Endothelial cell of umbilical vein (primary cell): ENCODE measurements around the gene ETV3L. TPM values are rescaled to one million over a fixed set of nuclear protein-coding genes. Genes with fewer than 3 reads are reported as not detected.

Experiments used
- BruUV-seq: library from RNA; stranded (reverse); fragments of 400-500 nt; replicated peaks from 2 replicates; lab custom pipeline; 2021; lab: Mats Ljungman, UMichigan
- CTCF ChIA-PET: fragments of 300-600, 350-600 bp; sonication (Branson Sonifier 250); formaldehyde crosslinking; loops from one replicate; lab custom pipeline; 2021; ENCODE audit warnings: antibody characterized with exemption, inconsistent platforms; lab: Charles Lee
- POLR2A ChIA-PET: fragments of 300-600, 350-600 bp; sonication (Branson Sonifier 250); formaldehyde crosslinking; loops from one replicate; lab custom pipeline; 2021; ENCODE audit warnings: antibody characterized with exemption, inconsistent platforms; lab: Charles Lee
- DNase-seq: peaks from one replicate; pipeline ENCODE4 v3.0.0-alpha.2; 2011; ENCODE audit warnings: low read depth, low spot score
- FAIRE-seq: peaks from 2 replicates; lab custom pipeline; 2011; peaks lifted over from hg19 to GRCh38; lab: Jason Lieb, UNC
- H2AFZ ChIP-seq: 2 replicates; pipeline ENCODE4 v1.6.0; 2012; ENCODE audit warnings: low read depth, low read length, control low read depth, inconsistent platforms
- H3K27ac ChIP-seq: 2 replicates; pipeline ENCODE4 v1.5.1; 2011; ENCODE audit warnings: low read depth, mild to moderate bottlenecking, control low read depth, low read length, moderate library complexity; ENCODE audit not compliant: insufficient read depth
- H3K27me3 ChIP-seq, 2 experiments: 2 replicates each; pipeline versions ENCODE4 v1.6.0 to v1.6.1; 2011; ENCODE audit warnings: low read length in 2 of 2, mixed read lengths in 1 of 2; ENCODE audit not compliant: control insufficient read depth in 2 of 2, insufficient read depth in 2 of 2
- H3K36me3 ChIP-seq, 2 experiments: 2 replicates in 1 of 2; 3 replicates in 1 of 2; pipeline ENCODE4 v1.5.1; 2011; ENCODE audit warnings: low read length in 2 of 2, mild to moderate bottlenecking in 1 of 2, moderate library complexity in 1 of 2; ENCODE audit not compliant: control insufficient read depth in 2 of 2, insufficient read depth in 2 of 2; ENCODE audit errors: extremely low read depth in 1 of 2
- H3K4me1 ChIP-seq: 3 replicates; pipeline ENCODE4 v1.5.1; 2011; ENCODE audit warnings: mild to moderate bottlenecking, low read length; ENCODE audit not compliant: control insufficient read depth, insufficient read depth; ENCODE audit errors: extremely low read depth
- H3K4me2 ChIP-seq: 2 replicates; pipeline ENCODE4 v1.6.1; 2011; ENCODE audit warnings: low read length, control low read depth, mixed read lengths; ENCODE audit not compliant: insufficient read depth
- H3K4me3 ChIP-seq, 3 experiments: fragments of 200-600 bp in 1 of 3; sonication (generic), shearing (Covaris generic) in 1 of 3; replicated peaks in 1 of 3; 2 replicates each; pipeline ENCODE4 v1.5.1; 2011 to 2016; ENCODE audit warnings: control low read depth in 3 of 3, low read length in 3 of 3, mild to moderate bottlenecking in 2 of 3, inconsistent platforms in 1 of 3, low read depth in 1 of 3, moderate library complexity in 1 of 3; ENCODE audit not compliant: insufficient read depth in 1 of 3
- H3K79me2 ChIP-seq: 2 replicates; pipeline ENCODE4 v1.6.0; 2012; ENCODE audit warnings: low read length, inconsistent platforms; ENCODE audit not compliant: control insufficient read depth, insufficient read depth
- H3K9ac ChIP-seq: replicated peaks from 2 replicates; pipeline ENCODE3; 2011; ENCODE audit warnings: low read length, control low read depth; ENCODE audit not compliant: insufficient read depth; ENCODE audit errors: extremely low read depth
- H3K9me1 ChIP-seq: replicated peaks from 3 replicates; pipeline ENCODE4 v1.6.0; 2011; ENCODE audit warnings: mild to moderate bottlenecking, low read length; ENCODE audit not compliant: control insufficient read depth, insufficient read depth; ENCODE audit errors: extremely low read depth
- H3K9me3 ChIP-seq: replicated peaks from 2 replicates; pipeline ENCODE4 v1.5.1; 2012; ENCODE audit warnings: low read length, inconsistent platforms; ENCODE audit not compliant: control insufficient read depth, insufficient read depth
- H4K20me1 ChIP-seq: replicated peaks from 2 replicates; pipeline ENCODE3; 2011; ENCODE audit warnings: mild to moderate bottlenecking, low read length; ENCODE audit not compliant: control insufficient read depth, insufficient read depth; ENCODE audit errors: extremely low read depth
- EZH2 ChIP-seq: IDR thresholded peaks from 2 replicates; pipeline ENCODE4 v1.6.1; 2012; ENCODE audit warnings: borderline replicate concordance, low read depth, mild to moderate bottlenecking, moderate library complexity, low read length, inconsistent platforms; ENCODE audit not compliant: severe bottlenecking
- FOS ChIP-seq: IDR thresholded peaks from 2 replicates; pipeline ENCODE4 v1.6.1; 2011; ENCODE audit warnings: mild to moderate bottlenecking, low read length, moderate library complexity, borderline replicate concordance; ENCODE audit not compliant: insufficient read depth
- GATA2 ChIP-seq: IDR thresholded peaks from 2 replicates; pipeline ENCODE4 v1.7.0; 2011; ENCODE audit warnings: low read depth, mild to moderate bottlenecking, moderate library complexity, mixed read lengths, low read length; ENCODE audit not compliant: insufficient read length, insufficient read depth
- JUN ChIP-seq: IDR thresholded peaks from 2 replicates; pipeline ENCODE4 v1.6.1; 2011; ENCODE audit warnings: borderline replicate concordance, low read depth; ENCODE audit not compliant: insufficient read length, insufficient read depth
- MYC ChIP-seq: IDR thresholded peaks from one replicate; pipeline ENCODE4 v1.6.1; 2011; ENCODE audit warnings: mild to moderate bottlenecking, low read depth, low read length
- POLR2A ChIP-seq: IDR thresholded peaks from 2 replicates; pipeline ENCODE4 v1.6.1; 2012; ENCODE audit warnings: low read depth, mild to moderate bottlenecking, control low read depth, low read length
- POLR2AphosphoS5 ChIP-seq: IDR thresholded peaks from 2 replicates; pipeline ENCODE4 v1.6.1; 2012; ENCODE audit warnings: low read depth, mild to moderate bottlenecking, control low read depth, low read length, moderate library complexity; ENCODE audit not compliant: insufficient read depth
- dilution Hi-C: fragments of 300-500 bp; cut with MboI; formaldehyde crosslinking; loops from one replicate; pipeline ENCODE4 v1.15.0; 2019; ENCODE audit warnings: low sequenced_read_pairs; ENCODE audit not compliant: extremely low pct_ligation_motif_present
- intact Hi-C: fragments of 100-400 bp; cut with micrococcal nuclease; formaldehyde crosslinking; loops from one replicate; pipeline ENCODE4 v1.10.0; 2022
- polyA plus RNA-seq, 4 experiments: library from polyadenylated mRNA; depleted of rRNA in 3 of 4; stranded (reverse) in 3 of 4; unstranded in 1 of 4; fragments of >200 nt; gene quantifications; 2 replicates each; pipeline versions ENCODE4 v1.2.1 to v1.2.3, GENCODE V29; 2011 to 2012; ENCODE audit warnings: missing spikeins in 1 of 4
- total RNA-seq: library from RNA; stranded (reverse); gene quantifications from 2 replicates; pipeline ENCODE4 v1.2.3, GENCODE V29; 2021
- TF ChIP-seq, protein P1 (sequence below), 2 donors: IDR thresholded peaks; 1 replicate in 1 of 2; 2 replicates in 1 of 2; pipeline ENCODE4 v1.5.1; 2011; ENCODE audit warnings: low read length in 2 of 2, mild to moderate bottlenecking in 2 of 2, moderate library complexity in 2 of 2, control low read depth in 1 of 2, inconsistent platforms in 1 of 2, low read depth in 1 of 2; ENCODE audit not compliant: insufficient read depth in 1 of 2; ENCODE audit errors: extremely low read depth in 1 of 2
- TF ChIP-seq, protein P2 (sequence below): IDR thresholded peaks from 2 replicates; pipeline ENCODE4 v1.6.1; 2011; ENCODE audit not compliant: insufficient read depth, insufficient read length

The ETV3L gene
- total and polyA plus RNA-seq, 2 donors (not counting 3 experiments of a cell fraction or from before 2014, with no cell fraction given) = not detected

DNA sequence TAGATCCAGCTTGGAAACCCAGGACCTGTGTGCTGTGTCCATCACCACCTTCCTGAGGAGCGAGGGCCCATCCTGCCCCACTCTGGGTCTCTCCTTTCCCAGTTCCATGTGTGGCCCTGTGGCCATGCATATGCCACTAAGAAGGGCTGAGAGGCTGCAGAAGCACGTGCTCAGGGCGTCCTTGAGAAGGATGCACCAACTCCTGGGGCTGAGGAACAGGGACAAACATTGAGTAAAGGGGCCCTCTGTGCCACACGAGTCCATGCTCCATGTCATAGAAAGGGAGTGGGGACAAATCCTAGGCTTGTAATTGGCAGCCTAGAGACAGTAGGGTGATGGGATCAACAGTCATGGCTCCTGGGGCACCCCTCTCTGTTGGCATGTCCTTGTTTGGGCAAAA lies 8.4 kb downstream of the ETV3L start:
- dilution Hi-C loops (no loop called here), intact Hi-C loops (no loop called here)
- H3K9me1 ChIP-seq = no peaks in the 10 kb centered on the region
- no peaks in the 10 kb centered on the region for H3K4me1 ChIP-seq
- TF ChIP-seq EZH2 (no peak), POLR2AphosphoS5 (no peak), FOS (no peak), GATA2 (no peak), JUN (no peak), POLR2A (no peak), MYC (no peak)
- TF ChIP-seq, protein P1, sequence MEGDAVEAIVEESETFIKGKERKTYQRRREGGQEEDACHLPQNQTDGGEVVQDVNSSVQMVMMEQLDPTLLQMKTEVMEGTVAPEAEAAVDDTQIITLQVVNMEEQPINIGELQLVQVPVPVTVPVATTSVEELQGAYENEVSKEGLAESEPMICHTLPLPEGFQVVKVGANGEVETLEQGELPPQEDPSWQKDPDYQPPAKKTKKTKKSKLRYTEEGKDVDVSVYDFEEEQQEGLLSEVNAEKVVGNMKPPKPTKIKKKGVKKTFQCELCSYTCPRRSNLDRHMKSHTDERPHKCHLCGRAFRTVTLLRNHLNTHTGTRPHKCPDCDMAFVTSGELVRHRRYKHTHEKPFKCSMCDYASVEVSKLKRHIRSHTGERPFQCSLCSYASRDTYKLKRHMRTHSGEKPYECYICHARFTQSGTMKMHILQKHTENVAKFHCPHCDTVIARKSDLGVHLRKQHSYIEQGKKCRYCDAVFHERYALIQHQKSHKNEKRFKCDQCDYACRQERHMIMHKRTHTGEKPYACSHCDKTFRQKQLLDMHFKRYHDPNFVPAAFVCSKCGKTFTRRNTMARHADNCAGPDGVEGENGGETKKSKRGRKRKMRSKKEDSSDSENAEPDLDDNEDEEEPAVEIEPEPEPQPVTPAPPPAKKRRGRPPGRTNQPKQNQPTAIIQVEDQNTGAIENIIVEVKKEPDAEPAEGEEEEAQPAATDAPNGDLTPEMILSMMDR (IDR thresholded peaks at IDR 0.05; ENCODE audit: extremely low read depth in 1 of 2, insufficient read depth in 1 of 2, low read depth in 1 of 2, low read length in 2 of 2) = no peak
- TF ChIP-seq, protein P2, sequence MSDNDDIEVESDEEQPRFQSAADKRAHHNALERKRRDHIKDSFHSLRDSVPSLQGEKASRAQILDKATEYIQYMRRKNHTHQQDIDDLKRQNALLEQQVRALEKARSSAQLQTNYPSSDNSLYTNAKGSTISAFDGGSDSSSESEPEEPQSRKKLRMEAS = no peak
- no peak overlapping the region for H3K4me2 ChIP-seq
- no peak overlapping the region for H3K9ac ChIP-seq
- H3K4me3 ChIP-seq = no peak overlapping the region
- H3K9me3 ChIP-seq = no peaks in the 10 kb centered on the region
- H3K27ac ChIP-seq = no peak overlapping the region
- no peak for FAIRE-seq
- H2AFZ ChIP-seq = no peak overlapping the region
- no peak for DNase-seq
- CTCF ChIA-PET = interaction anchor here (1.4 to 5.7 kb wide), 15 partner anchors 11 to 87 kb away, joined by 5 to 1121 read pairs (median 29); partner anchors contain the start of genes ETV3 and ETV3L
- no peaks in the 10 kb centered on the region for H3K27me3 ChIP-seq
- H4K20me1 ChIP-seq = no peaks in the 10 kb centered on the region
- POLR2A ChIA-PET = no interaction called here
- H3K36me3 ChIP-seq = no peaks in the 10 kb centered on the region
- no TSS peak for BruUV-seq
- no peaks in the 10 kb centered on the region for H3K79me2 ChIP-seq
